SU-DHL-6 (cell line): ENCODE results near the gene SMARCA4.

ENCODE experiments used
- H2AFZ ChIP-seq: fragments of 200-600 bp; sonication (generic); 2 replicates; pipeline ENCODE4 v1.6.1; 2014; ENCODE audit warnings: low read depth, mild to moderate bottlenecking, moderate library complexity, mixed read lengths, antibody characterized with exemption, low read length; ENCODE audit not compliant: severe bottlenecking
- H3F3A ChIP-seq: fragments of 200-600 bp; shearing (Covaris generic); 2 replicates; pipeline ENCODE4 v1.6.0; 2016; ENCODE audit warnings: antibody characterized with exemption, mild to moderate bottlenecking; ENCODE audit not compliant: insufficient read depth
- H3K27ac ChIP-seq: fragments of 200-600 bp; sonication (generic); 2 replicates; pipeline ENCODE4 v1.5.1; 2016; ENCODE audit warnings: low read depth, mild to moderate bottlenecking, low read length, moderate library complexity, mixed read lengths
- H3K27me3 ChIP-seq: fragments of 200-600 bp; sonication (generic), shearing (Covaris generic); 2 replicates; pipeline ENCODE4 v1.6.0; 2014; ENCODE audit warnings: mild to moderate bottlenecking, low read length
- H3K36me3 ChIP-seq: fragments of 200-600 bp; sonication (generic); 2 replicates; pipeline ENCODE4 v1.6.1; 2014; ENCODE audit warnings: mild to moderate bottlenecking, low read length, mixed read lengths
- H3K4me2 ChIP-seq: fragments of 300-600, 200-600 bp; shearing (Covaris generic), sonication (generic); 2 replicates; pipeline ENCODE4 v1.6.0; 2014; ENCODE audit warnings: low read length, low read depth, mild to moderate bottlenecking; ENCODE audit not compliant: poor library complexity, severe bottlenecking
- H3K4me3 ChIP-seq: fragments of 200-600 bp; sonication (generic); 2 replicates; pipeline ENCODE4 v1.5.1; 2014; ENCODE audit warnings: antibody characterized with exemption, low read length, mild to moderate bottlenecking, mixed read lengths; ENCODE audit not compliant: insufficient read depth, poor library complexity, severe bottlenecking
- H3K79me2 ChIP-seq: fragments of 200-600 bp; sonication (generic); 2 replicates; pipeline ENCODE4 v1.6.1; 2014; ENCODE audit warnings: mild to moderate bottlenecking, low read length, moderate library complexity; ENCODE audit not compliant: insufficient read depth
- H3K9ac ChIP-seq: fragments of 200-600 bp; sonication (generic); 2 replicates; pipeline ENCODE4 v1.7.0; 2014; ENCODE audit warnings: mild to moderate bottlenecking, low read length
- H3K9me2 ChIP-seq: fragments of 200-600 bp; sonication (generic); replicated peaks from 2 replicates; pipeline ENCODE4 v1.6.1; 2014; ENCODE audit warnings: low read length; ENCODE audit not compliant: insufficient read depth
- H3K9me3 ChIP-seq: fragments of 200-600 bp; sonication (generic); 2 replicates; pipeline ENCODE4 v1.6.1; 2014; ENCODE audit warnings: low read length, mixed read lengths; ENCODE audit not compliant: insufficient read depth
- H4K20me1 ChIP-seq: fragments of 200-600 bp; sonication (generic); 2 replicates; pipeline ENCODE4 v1.6.1; 2014; ENCODE audit warnings: low read depth, mild to moderate bottlenecking, antibody characterized with exemption, low read length, moderate library complexity, mixed read lengths
- EZH2phosphoT487 ChIP-seq: fragments of 200-600 bp; sonication (generic), shearing (Covaris generic); conservative IDR thresholded peaks from 2 replicates; pipeline ENCODE4 v1.6.1; 2018; ENCODE audit warnings: mild to moderate bottlenecking, antibody characterized with exemption, low read length, moderate library complexity, mixed read lengths
- TF ChIP-seq, protein P1 (sequence below): fragments of 200-600 bp; sonication (generic); IDR thresholded peaks from one replicate; pipeline ENCODE4 v1.5.1; 2017; ENCODE audit warnings: antibody characterized with exemption, mild to moderate bottlenecking, low read length, moderate library complexity; ENCODE audit not compliant: insufficient read depth, poor library complexity, severe bottlenecking

SMARCA4 gene

DNA sequence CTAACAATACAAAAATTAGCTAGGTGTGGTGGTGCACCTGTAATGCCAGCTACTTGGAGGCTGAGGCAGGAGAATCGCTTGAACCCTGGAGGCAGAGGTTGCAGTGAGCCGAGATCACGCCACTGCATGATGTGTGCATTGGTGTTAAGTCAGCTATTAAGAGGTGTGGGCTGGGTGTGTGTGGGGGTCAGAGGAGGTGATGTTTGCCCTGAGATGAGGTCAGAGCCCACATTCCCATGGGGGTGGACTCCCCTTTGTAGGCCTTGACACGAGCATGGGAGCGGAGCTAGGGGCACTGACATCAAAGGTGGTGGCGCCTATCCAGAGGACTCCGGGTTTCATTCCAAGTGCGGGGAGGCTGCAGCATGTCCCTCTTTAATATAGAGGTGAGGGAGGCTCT lies 93.8 kb downstream of the SMARCA4 start:
- no peaks in the 10 kb centered on the region for H3K27me3 ChIP-seq
- TF ChIP-seq, protein P1, sequence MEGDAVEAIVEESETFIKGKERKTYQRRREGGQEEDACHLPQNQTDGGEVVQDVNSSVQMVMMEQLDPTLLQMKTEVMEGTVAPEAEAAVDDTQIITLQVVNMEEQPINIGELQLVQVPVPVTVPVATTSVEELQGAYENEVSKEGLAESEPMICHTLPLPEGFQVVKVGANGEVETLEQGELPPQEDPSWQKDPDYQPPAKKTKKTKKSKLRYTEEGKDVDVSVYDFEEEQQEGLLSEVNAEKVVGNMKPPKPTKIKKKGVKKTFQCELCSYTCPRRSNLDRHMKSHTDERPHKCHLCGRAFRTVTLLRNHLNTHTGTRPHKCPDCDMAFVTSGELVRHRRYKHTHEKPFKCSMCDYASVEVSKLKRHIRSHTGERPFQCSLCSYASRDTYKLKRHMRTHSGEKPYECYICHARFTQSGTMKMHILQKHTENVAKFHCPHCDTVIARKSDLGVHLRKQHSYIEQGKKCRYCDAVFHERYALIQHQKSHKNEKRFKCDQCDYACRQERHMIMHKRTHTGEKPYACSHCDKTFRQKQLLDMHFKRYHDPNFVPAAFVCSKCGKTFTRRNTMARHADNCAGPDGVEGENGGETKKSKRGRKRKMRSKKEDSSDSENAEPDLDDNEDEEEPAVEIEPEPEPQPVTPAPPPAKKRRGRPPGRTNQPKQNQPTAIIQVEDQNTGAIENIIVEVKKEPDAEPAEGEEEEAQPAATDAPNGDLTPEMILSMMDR, result no peak
- no peak for TF ChIP-seq EZH2phosphoT487
- H4K20me1 ChIP-seq, result no peaks in the 10 kb centered on the region
- no peak overlapping the region for H3K27ac ChIP-seq
- peaks cover 32% of the 10 kb centered on the region for H3F3A ChIP-seq
- H3K4me2 ChIP-seq, result no peak overlapping the region
- H3K9ac ChIP-seq, result no peak overlapping the region
- no peak overlapping the region for H2AFZ ChIP-seq
- H3K4me3 ChIP-seq, result no peak overlapping the region
- peaks cover 4% of the 10 kb centered on the region; the same call in 1 of the 2 replicates for H3K79me2 ChIP-seq
- H3K9me2 ChIP-seq, result no peaks in the 10 kb centered on the region
- no peaks in the 10 kb centered on the region; the same call in 1 of the 2 replicates for H3K36me3 ChIP-seq
- H3K9me3 ChIP-seq, result no peaks in the 10 kb centered on the region

DNA sequence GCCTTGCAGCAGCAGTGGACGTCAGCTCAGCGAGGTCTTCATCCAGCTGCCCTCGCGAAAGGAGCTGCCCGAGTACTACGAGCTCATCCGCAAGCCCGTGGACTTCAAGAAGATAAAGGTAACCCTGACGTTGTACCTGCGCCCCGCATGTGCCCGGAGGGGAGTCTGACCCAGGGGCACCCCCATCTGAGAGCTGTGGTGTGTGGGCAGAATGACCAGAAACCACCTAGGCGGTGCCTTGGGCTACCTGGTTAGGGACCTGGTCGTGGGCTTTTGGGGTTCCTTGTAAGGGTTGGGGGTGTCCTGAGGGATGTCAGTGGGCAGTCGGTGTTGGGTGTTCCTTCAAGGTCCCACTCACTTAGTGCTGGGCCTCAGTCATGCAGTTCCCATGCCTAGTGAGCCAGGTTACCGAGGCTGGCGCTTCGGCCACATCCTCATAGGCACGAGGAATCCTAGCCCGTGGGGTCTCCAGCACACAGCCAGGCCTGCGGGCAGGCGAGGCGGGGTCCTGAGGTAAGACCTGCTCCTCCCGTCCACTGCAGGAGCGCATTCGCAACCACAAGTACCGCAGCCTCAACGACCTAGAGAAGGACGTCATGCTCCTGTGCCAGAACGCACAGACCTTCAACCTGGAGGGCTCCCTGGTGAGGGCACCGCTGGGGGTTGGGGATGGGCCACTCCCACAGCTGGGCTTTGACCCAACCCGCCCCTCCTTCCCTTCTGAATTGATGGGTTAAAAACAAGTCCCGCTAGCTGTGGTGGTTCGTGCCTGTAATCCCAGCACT lies 97.6 kb downstream of the SMARCA4 start:
- H3K27ac ChIP-seq, result no peak overlapping the region
- no peaks in the 10 kb centered on the region for H3F3A ChIP-seq
- no peaks in the 10 kb centered on the region for H4K20me1 ChIP-seq
- no peaks in the 10 kb centered on the region; the same call in 1 of the 2 replicates for H3K36me3 ChIP-seq
- 0 out of 2 replicates have a peak, but pooled peaks cover 4% of the 10 kb centered on the region for H3K79me2 ChIP-seq
- no peak overlapping the region for H3K4me3 ChIP-seq
- no peaks in the 10 kb centered on the region for H3K27me3 ChIP-seq
- no peak for TF ChIP-seq EZH2phosphoT487
- TF ChIP-seq, protein P1, result no peak
- H2AFZ ChIP-seq, result no peak overlapping the region
- no peak overlapping the region for H3K9ac ChIP-seq
- H3K4me2 ChIP-seq, result no peak overlapping the region
- no peaks in the 10 kb centered on the region for H3K9me2 ChIP-seq
- H3K9me3 ChIP-seq, result no peaks in the 10 kb centered on the region

DNA sequence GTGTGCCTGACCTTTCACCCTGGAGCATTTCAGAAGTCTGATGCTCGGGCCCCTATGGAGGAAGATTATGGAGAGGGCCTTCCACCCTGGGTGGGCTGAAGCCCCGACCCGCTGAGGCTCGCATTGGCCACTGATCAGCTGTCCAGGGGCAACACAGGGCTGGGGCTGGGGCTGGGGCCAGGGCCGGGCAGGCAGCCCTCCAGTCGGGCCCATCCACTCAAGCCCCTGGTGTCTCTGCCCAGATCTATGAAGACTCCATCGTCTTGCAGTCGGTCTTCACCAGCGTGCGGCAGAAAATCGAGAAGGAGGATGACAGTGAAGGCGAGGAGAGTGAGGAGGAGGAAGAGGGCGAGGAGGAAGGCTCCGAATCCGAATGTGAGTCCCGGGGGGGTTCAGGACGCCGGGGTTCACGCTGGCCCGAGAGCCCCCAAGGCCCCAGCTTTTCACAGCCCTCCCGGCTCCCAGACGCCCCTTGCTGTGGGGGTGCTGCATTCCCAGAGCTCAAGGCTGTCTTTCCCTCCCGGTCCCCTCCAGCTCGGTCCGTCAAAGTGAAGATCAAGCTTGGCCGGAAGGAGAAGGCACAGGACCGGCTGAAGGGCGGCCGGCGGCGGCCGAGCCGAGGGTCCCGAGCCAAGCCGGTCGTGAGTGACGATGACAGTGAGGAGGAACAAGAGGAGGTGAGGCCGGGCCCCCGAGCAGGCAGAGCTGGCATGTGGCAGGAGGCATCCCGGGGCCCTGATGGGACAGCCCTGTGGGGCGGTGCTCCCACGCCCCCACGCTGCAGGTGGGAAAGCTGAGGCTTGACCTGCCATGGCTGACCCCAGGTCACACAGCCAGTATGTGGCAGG lies 98.9 kb downstream of the SMARCA4 start:
- H3K9ac ChIP-seq, result no peak overlapping the region
- H2AFZ ChIP-seq, result no peak overlapping the region
- H4K20me1 ChIP-seq, result no peaks in the 10 kb centered on the region
- H3F3A ChIP-seq, result no peaks in the 10 kb centered on the region
- H3K27ac ChIP-seq, result no peak overlapping the region
- no peaks in the 10 kb centered on the region for H3K27me3 ChIP-seq
- H3K36me3 ChIP-seq, result no peaks in the 10 kb centered on the region; the same call in 1 of the 2 replicates
- H3K79me2 ChIP-seq, result no peaks in the 10 kb centered on the region
- no peaks in the 10 kb centered on the region for H3K9me2 ChIP-seq
- no peaks in the 10 kb centered on the region for H3K9me3 ChIP-seq
- no peak overlapping the region for H3K4me3 ChIP-seq
- TF ChIP-seq, protein P1, result no peak
- no peak for TF ChIP-seq EZH2phosphoT487
- no peak overlapping the region for H3K4me2 ChIP-seq
